ENCODE results near the gene GRID1. TPM values are rescaled to one million over a fixed set of nuclear protein-coding genes. Genes with fewer than 3 reads are reported as not detected.

GRID1 gene
- total and polyA plus RNA-seq, 9 of the 15 experiments (the other 6 are each of a cell fraction or from before 2014, with no cell fraction given) = 0.01 to 7.2 (median 1.2) TPM

DNA sequence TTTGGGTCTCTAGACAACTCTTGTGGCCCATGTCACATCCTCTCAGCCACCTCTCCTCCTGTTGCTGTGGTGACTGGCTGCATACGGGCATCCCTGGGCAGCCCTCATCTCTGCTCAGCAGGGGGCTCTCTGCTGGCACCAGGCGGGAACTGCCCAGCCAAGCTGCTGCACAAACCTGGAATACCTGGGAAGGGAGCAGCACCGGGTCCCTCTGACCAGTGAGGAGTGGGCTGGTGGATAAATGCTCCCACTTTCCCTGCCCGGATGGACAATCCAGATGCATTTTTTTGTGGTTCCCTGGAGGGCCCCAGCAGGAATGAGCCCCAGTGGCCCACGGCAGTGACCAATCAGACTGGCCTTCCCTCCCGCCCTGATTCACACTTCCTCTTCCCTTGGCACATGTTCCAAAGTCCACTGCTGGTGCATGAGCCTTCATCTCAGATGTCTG, 21.9 kb downstream of the GRID1 start:
- no peak overlapping the region for H3K9ac ChIP-seq (ENCODE audit: insufficient read depth in 1 of 2, low read depth in 2 of 2, low read length in 2 of 2)
- no peaks in the 10 kb centered on the region; a peak in 1 of 5 replicates for H3K27me3 ChIP-seq (ENCODE audit: control insufficient read depth in 2 of 2, insufficient read depth in 2 of 2, low read length in 2 of 2)
- FAIRE-seq = no peak
- in situ Hi-C loops (cut with MboI) = no loop called here
- BruUV-seq (replicated peaks) = no TSS peak
- H3K4me2 ChIP-seq (ENCODE audit: insufficient read depth, low read length) = no peak overlapping the region
- CTCF ChIA-PET (ENCODE audit: low intra/inter-chr PET ratio) = no interaction called here
- no peak overlapping the region for H2AFZ ChIP-seq (ENCODE audit: low read depth, low read length)
- peaks cover 0 to 4% of the 10 kb centered on the region in 2 experiments; a peak in 1 of 5 replicates for H3K4me1 ChIP-seq (replicated peaks in 1 of 2; ENCODE audit: control insufficient read depth in 2 of 2, insufficient read depth in 2 of 2, low read length in 2 of 2)
- H3K27ac ChIP-seq (ENCODE audit: extremely low read depth, low read depth, low read length) = no peak overlapping the region
- ATAC-seq = no peak
- POLR2A ChIA-PET = no interaction called here
- no peaks in the 10 kb centered on the region for H4K20me1 ChIP-seq (replicated peaks; ENCODE audit: control insufficient read depth, insufficient read depth, low read length)
- intact Hi-C loops (cut with micrococcal nuclease) = no loop called here
- WGBS (ENCODE audit: insufficient coverage, low coverage, missing lambda C conversion rate) = 3% methylated on average over 4 of the region's 6 CpGs
- no peaks in the 10 kb centered on the region for H3K36me3 ChIP-seq (ENCODE audit: control insufficient read depth, insufficient read depth, low read length)
- H3K9me3 ChIP-seq (replicated peaks; ENCODE audit: control insufficient read depth, insufficient read depth, low read depth, low read length) = no peaks in the 10 kb centered on the region
- no peaks in the 10 kb centered on the region for H3K9me1 ChIP-seq (ENCODE audit: control insufficient read depth, insufficient read depth, low read length)
- H3K4me3 ChIP-seq = no peak overlapping the region
- no peak for DNase-seq (ENCODE audit: extremely low read depth in 1 of 4, low spot score in 3 of 4)
- H3K79me2 ChIP-seq (ENCODE audit: control insufficient read depth, insufficient read depth, low read length) = no peaks in the 10 kb centered on the region
- no peak for TF ChIP-seq ZNF384 (IDR thresholded peaks at IDR 0.05; ENCODE audit: low read depth, low read length)
- TF ChIP-seq FOXP1 (CRISPR knock-in tag; IDR thresholded peaks at IDR 0.05) = no peak
- no peak for TF ChIP-seq XRCC4 (IDR thresholded peaks at IDR 0.05; ENCODE audit: extremely low read depth, insufficient read depth, insufficient read length)
- TF ChIP-seq ZNF780A (CRISPR knock-in tag; IDR thresholded peaks at IDR 0.05) = no peak
- no peak for TF ChIP-seq ZFP36 (IDR thresholded peaks at IDR 0.05; ENCODE audit: low read depth, low read length, partially characterized antibody)
- TF ChIP-seq TOE1 (IDR thresholded peaks at IDR 0.05; ENCODE audit: borderline replicate concordance) = no peak
- TF ChIP-seq TOE1 (CRISPR knock-in tag; IDR thresholded peaks at IDR 0.05; ENCODE audit: borderline replicate concordance, low read depth) = no peak
- no peak for TF ChIP-seq RFX5 (IDR thresholded peaks at IDR 0.05; ENCODE audit: low read depth, low read length)
- TF ChIP-seq, protein P1, sequence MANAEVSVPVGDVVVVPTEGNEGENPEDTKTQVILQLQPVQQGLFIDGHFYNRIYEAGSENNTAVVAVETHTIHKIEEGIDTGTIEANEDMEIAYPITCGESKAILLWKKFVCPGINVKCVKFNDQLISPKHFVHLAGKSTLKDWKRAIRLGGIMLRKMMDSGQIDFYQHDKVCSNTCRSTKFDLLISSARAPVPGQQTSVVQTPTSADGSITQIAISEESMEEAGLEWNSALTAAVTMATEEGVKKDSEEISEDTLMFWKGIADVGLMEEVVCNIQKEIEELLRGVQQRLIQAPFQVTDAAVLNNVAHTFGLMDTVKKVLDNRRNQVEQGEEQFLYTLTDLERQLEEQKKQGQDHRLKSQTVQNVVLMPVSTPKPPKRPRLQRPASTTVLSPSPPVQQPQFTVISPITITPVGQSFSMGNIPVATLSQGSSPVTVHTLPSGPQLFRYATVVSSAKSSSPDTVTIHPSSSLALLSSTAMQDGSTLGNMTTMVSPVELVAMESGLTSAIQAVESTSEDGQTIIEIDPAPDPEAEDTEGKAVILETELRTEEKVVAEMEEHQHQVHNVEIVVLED (CRISPR knock-in tag; IDR thresholded peaks at IDR 0.05) = no peak
- no peak for TF ChIP-seq SREBF2 (CRISPR knock-in tag; IDR thresholded peaks at IDR 0.05)
- no peak for TF ChIP-seq SMAD2 (IDR thresholded peaks at IDR 0.05; ENCODE audit: low read depth, low read length)
- TF ChIP-seq, protein P2, sequence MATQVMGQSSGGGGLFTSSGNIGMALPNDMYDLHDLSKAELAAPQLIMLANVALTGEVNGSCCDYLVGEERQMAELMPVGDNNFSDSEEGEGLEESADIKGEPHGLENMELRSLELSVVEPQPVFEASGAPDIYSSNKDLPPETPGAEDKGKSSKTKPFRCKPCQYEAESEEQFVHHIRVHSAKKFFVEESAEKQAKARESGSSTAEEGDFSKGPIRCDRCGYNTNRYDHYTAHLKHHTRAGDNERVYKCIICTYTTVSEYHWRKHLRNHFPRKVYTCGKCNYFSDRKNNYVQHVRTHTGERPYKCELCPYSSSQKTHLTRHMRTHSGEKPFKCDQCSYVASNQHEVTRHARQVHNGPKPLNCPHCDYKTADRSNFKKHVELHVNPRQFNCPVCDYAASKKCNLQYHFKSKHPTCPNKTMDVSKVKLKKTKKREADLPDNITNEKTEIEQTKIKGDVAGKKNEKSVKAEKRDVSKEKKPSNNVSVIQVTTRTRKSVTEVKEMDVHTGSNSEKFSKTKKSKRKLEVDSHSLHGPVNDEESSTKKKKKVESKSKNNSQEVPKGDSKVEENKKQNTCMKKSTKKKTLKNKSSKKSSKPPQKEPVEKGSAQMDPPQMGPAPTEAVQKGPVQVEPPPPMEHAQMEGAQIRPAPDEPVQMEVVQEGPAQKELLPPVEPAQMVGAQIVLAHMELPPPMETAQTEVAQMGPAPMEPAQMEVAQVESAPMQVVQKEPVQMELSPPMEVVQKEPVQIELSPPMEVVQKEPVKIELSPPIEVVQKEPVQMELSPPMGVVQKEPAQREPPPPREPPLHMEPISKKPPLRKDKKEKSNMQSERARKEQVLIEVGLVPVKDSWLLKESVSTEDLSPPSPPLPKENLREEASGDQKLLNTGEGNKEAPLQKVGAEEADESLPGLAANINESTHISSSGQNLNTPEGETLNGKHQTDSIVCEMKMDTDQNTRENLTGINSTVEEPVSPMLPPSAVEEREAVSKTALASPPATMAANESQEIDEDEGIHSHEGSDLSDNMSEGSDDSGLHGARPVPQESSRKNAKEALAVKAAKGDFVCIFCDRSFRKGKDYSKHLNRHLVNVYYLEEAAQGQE (IDR thresholded peaks at IDR 0.05; ENCODE audit: borderline replicate concordance) = no peak
- TF ChIP-seq, protein P2 (CRISPR knock-in tag; IDR thresholded peaks at IDR 0.05; ENCODE audit: low read depth) = no peak
- TF ChIP-seq, protein P3, sequence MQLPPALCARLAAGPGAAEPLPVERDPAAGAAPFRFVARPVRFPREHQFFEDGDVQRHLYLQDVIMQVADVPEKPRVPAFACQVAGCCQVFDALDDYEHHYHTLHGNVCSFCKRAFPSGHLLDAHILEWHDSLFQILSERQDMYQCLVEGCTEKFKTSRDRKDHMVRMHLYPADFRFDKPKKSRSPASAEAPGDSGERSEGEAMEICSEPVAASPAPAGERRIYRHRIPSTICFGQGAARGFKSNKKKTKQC (CRISPR knock-in tag; IDR thresholded peaks at IDR 0.05) = no peak
- no peak for TF ChIP-seq MBD2 (IDR thresholded peaks at IDR 0.05; ENCODE audit: borderline replicate concordance, low read depth)
